ENCODE measurements around the gene PDE9A. TPM values are rescaled to one million over a fixed set of nuclear protein-coding genes. Genes with fewer than 3 reads are reported as not detected.

Gene PDE9A
- total and polyA plus RNA-seq, 2 of the 4 experiments (the other 2 are of a cell fraction), result 0.89 to 0.90 TPM

DNA sequence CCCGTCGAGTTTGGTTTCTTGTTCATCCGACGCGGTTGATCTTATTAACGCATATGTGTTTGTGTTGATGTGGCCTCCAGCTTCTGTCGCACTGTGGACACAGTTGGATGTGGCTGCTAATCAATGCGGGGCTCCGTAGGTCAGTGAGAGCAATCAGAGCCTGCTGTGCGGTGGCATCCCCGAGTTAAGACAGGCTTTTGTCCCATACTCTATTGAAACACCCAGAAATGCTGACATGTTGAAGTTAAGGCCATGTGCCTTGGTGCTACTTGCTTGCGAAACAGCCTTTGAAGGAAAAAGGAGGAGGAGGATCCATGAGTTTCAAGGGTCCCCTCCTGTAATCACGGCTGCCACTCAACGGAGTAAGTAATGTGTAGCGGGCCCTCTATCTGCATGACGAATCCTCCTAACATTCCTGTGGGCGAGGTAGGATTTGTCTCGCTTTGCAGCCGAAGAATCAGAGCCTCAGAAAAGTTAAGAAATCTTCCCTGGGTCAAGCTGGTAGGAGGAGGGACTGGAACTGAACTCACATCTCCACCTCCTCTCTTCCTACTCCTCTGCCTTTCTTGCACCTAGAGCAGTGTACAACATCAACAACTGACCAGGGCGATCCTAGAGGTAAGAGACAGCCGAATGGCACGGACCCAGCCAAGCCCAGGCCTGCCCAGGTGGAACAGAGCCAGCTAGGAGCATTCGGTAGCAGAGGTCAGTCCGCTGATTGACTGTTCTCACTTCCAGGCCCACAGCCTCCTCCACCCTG is 19.5 kb downstream of the PDE9A start:
- Histone ChIP-seq H4K5ac (ENCODE audit: low read depth, low read length) (no peak overlapping the region), H3K27me3 (ENCODE audit: control insufficient read depth, insufficient read depth, low read length) (0 out of 2 replicates have a peak, but pooled peaks cover 2% of the 10 kb centered on the region), H3K4me3 (ENCODE audit: insufficient read depth, low read depth, low read length) (no peak overlapping the region), H3K79me1 (ENCODE audit: low read depth in 1 of 2, low read length in 2 of 2) (no peaks in the 10 kb centered on the region), H2BK5ac (ENCODE audit: low read depth, low read length, poor library complexity, severe bottlenecking) (no peak overlapping the region), H4K8ac (ENCODE audit: low read depth in 2 of 2, low read length in 2 of 2) (no peak overlapping the region), H3K9me3 (ENCODE audit: control insufficient read depth, insufficient read depth, low read length) (no peaks in the 10 kb centered on the region), H3K56ac (ENCODE audit: extremely low read depth, insufficient read depth, low read length) (no peak overlapping the region), H3K9me1 (ENCODE audit: insufficient read depth, low read length) (no peaks in the 10 kb centered on the region), H2BK15ac (ENCODE audit: low read depth, low read length) (no peak overlapping the region), H3K27ac (ENCODE audit: insufficient read depth, low read length) (no peak overlapping the region), H2BK20ac (ENCODE audit: low read depth, low read length) (no peak overlapping the region), H4K20me1 (ENCODE audit: insufficient read depth, low read length) (no peaks in the 10 kb centered on the region), H2BK120ac (ENCODE audit: low read depth, low read length) (no peak overlapping the region), H4K91ac (ENCODE audit: insufficient read depth, low read depth, low read length) (no peak overlapping the region), H2AFZ (replicated peaks; ENCODE audit: low read length, poor library complexity) (no peak overlapping the region), H3K9ac (ENCODE audit: low read depth, low read length) (no peak overlapping the region), H3K23ac (ENCODE audit: low read depth, low read length) (no peak overlapping the region), H2AK5ac (ENCODE audit: low read depth, low read length) (no peak overlapping the region; the same call in 1 of the 2 replicates), H3K4ac (ENCODE audit: low read depth, low read length) (no peak overlapping the region; the same call in 1 of the 2 replicates), H3K4me2 (ENCODE audit: low read depth, low read length) (no peak overlapping the region), H3K36me3 (ENCODE audit: control insufficient read depth, insufficient read depth, low read length) (no peaks in the 10 kb centered on the region), H3K4me1 (ENCODE audit: control insufficient read depth, insufficient read depth, low read length) (peaks cover 2% of the 10 kb centered on the region; the same call in 1 of the 2 replicates), H2AK9ac (replicated peaks; ENCODE audit: low read depth, low read length, poor library complexity) (no peak overlapping the region), H3K18ac (ENCODE audit: low read depth, low read length) (no peak overlapping the region), H3K14ac (replicated peaks; ENCODE audit: low read depth, low read length) (no peak overlapping the region)
- in situ Hi-C loops (cut with MboI; ENCODE audit: low sequenced_read_pairs) (no loop called here), dilution Hi-C loops (cut with HindIII; ENCODE audit: low sequenced_read_pairs, unreplicated experiment) (no loop called here), intact Hi-C loops (cut with micrococcal nuclease) (no loop called here)
- TF ChIP-seq CEBPB (IDR thresholded peaks at IDR 0.05; ENCODE audit: low read depth, low read length) (peak; percentile 54; the same call in 1 of the 2 replicates), MAFK (IDR thresholded peaks at IDR 0.05; ENCODE audit: low read depth, low read length) (no peak), POLR2A (IDR thresholded peaks at IDR 0.05; ENCODE audit: low read depth, low read length) (no peak)
- POLR2A ChIA-PET (ENCODE audit: unreplicated experiment), result no interaction called here
- BruUV-seq (replicated peaks), result no TSS peak
- CTCF ChIA-PET, result no interaction called here
- ATAC-seq (ENCODE audit: low read depth), result peak; percentile 59; the same call in 1 of the 2 replicates
- DNase-seq, result peak; percentile 29
- WGBS, 2 experiments (ENCODE audit: extremely low coverage in 2 of 2, insufficient read length in 1 of 2), result 67% methylated on average over 2 of the region's 24 CpGs; no CpG with 5 or more reads in 1 of the 2 experiments
